Activated CD4-positive, alpha-beta T cell treated with anti-CD3 and anti-CD28 coated beads for 48 hours (primary cell): ENCODE results near the gene CYP4F3.
A peak's percentile ranks its signal among the peaks of the same experiment; 100 is the strongest.
"Not testable (repeated sequence)": the region's sequence is repeated elsewhere in the genome, so short reads cannot be mapped to it uniquely, and the experiment has no call there.

ENCODE experiments used
- DNase-seq: peaks from one replicate; pipeline ENCODE4 v3.0.0-alpha.2; 2020

The CYP4F3 gene

DNA sequence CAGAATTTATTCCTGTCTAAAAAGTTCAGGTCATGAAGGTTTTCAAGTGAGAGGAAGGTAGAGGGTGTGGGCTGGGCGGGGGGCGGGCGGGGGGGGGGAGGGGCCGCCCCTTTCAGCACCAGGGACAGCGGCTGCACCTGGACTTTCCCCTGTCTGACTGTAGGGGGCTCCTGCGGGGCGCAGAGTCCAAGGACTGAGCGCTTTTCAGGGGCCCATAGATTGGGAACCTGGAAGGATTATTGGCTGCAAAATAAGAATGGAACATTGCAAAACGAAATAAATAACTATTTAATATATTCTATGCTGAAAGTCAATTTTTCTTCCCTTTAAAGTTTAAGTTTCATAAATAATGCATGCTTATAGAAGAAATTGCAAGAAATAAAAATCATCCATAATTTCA is 8.9 kb upstream of the CYP4F3 start:
- peak; percentile 9 for DNase-seq

DNA sequence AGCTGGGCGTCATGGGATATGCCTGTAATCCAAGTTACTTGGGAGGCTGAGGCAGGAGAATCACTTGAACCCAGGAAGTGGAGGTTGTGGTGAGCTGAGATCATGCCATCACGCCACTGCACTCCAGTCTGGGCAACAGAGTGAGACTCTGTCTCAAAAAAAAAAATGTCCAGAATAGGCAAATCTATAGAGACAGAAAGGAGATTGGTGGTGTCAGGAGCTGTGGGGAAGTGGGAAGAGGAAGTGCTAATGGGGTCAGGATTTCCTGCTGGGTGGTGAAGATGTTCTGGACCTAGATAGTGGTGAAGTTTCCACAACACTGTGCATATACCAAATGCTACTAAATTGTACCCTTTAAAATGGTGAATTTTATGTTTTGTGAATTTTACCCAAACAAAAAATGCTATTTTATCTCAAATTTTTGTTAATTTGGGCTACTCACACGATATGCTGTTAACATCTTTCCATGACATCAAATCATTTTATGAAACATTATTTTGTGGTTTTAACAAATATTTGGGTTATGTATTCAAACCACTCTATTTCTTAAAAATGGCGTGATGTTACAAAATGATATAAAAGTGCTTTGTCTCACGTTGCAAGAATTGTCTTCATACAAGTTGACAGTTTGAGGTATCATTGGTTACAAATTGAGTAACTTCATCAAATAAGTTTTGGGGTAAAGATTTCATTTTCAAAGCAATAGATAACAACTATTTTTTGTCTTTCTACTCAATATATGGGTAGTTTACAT is 7.4 kb upstream of the CYP4F3 start:
- no peak for DNase-seq

GRCh38 chr19:15634105-15634504 is 6.6 kb upstream of the CYP4F3 start:
- DNase-seq: no peak

GRCh38 chr19:15635016-15635805 is 5.5 kb upstream of the CYP4F3 start:
- no peak for DNase-seq

GRCh38 chr19:15636026-15636425 is 4.7 kb upstream of the CYP4F3 start:
- no peak for DNase-seq

- no peak for DNase-seq
Measured at GRCh38 chr19:15639596-15639995, 1.1 kb upstream of the CYP4F3 start.

DNA sequence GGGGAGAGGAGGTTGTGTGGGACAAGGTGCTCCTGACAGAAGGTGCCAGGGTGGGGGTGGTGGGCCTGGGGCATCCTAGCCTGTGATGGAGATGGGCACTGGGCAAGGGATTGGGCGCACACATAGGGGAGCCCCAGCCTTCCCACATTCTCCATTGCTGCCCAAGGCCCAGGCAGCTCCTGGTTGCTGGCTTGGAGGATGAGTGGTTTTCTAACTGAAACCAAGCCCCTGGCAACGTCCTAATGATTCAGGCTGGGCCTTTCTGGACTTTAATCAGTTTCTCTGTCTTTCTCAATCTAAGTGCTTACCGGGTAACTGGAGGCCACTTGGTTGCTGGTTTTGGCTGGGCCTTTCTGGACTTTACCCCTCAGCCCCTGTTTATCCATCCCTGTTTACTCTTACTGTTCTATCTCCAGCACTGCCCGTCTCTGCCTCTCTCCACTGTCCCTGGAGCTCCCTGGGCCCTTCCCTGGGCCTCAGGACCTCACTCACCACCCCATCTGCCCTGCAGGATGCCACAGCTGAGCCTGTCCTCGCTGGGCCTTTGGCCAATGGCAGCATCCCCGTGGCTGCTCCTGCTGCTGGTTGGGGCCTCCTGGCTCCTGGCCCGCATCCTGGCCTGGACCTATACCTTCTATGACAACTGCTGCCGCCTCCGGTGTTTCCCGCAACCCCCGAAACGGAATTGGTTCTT is 354 bp downstream of the CYP4F3 start:
- no peak for DNase-seq

- no peak for DNase-seq
Measured at GRCh38 chr19:15641901-15642491, 1.3 kb downstream of the CYP4F3 start.

DNA sequence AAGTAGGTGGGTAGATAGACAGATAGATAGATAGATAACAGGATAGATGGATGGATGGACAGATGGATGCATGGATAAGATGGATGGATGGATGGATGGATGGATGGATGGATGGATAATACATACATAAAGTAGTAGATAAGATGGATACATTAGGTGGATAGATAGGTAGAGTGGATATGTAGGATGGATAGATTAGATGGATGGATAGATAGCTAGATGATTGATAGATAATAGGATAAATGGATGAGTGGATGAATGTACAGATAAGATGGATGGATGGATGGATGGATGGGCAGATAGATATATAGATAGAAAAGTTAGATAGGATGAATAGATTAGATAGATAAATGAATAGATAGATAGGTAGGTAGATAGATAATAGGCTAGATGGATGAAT is 2.1 kb downstream of the CYP4F3 start:
- no peak for DNase-seq

DNA sequence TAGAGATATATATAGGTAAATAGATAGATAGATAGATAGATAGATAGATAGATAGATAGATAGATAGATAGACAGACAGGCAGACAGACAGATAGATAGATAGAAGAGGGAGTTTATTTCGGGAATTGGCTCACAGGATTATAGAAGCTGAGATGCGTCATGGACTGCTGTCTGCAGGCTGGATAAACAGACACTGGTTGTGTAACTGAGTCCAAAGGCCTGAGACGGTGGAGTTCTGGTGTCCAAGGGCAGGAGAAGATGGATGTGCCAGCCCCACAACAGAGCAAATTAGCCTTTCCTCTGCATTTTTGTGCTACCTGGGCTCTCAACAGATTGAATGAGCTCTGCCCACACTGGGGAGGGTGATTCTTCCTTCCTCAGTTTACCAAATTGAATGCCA is 2.7 kb downstream of the CYP4F3 start:
- DNase-seq: no peak

DNA sequence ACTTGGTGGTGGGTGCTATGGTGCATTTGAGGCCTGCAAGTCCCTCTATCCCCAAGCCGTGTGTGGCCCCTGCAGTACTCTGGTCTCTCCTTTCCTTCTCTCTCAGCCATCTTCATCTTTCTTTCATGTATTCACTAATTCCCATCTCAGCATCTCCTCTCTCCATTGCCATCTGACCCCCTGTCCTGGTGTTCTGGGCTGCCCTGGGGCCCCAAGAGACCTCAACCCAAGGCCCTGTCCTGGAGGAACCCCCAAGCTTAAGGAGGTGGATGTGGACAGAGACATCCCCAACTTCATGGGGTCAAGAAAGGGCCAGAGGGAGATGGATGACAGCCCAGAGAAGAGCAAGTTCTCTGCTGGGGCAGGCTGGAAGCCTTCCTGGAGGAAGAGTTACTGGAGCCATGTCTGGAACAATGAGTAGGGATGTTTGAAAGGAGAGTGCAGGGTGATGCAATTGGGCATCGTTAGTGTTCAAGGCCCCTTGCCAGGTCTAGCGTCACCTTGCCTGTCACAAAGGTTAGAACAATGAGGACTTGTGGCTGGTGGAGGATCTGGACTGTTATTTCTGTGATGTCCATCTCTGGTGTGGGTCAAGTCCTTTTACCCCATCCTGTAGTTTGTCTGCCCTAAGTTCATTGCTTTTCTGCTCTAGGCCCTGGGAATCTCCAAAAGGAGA is 3.5 kb downstream of the CYP4F3 start:
- no peak for DNase-seq

DNA sequence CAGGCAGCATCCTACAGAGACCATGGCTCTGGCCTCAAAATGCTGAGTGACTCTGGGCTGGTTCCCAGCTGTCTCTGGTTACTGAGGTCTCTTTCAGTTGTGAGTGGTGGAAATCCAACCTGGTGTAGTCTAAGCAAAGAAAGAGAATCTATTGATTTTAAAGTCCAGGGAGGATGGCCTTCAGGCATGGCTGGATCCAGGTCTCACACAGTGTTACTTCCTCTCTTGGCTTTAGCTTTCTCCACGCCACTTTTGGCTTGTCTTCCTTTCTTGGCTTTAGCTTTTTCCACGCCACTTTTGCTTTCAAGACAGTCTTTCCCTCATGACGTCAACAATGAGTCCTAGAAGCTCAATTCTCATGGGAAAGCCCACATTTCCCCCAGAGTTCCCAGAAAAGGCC is 4.1 kb downstream of the CYP4F3 start:
- no peak for DNase-seq

- DNase-seq: no peak
Measured at GRCh38 chr19:15649526-15649925, 8.8 kb downstream of the CYP4F3 start.

GRCh38 chr19:15650123-15650522 is 9.4 kb downstream of the CYP4F3 start:
- not testable (repeated sequence) for DNase-seq

GRCh38 chr19:15651791-15652190 is 11.1 kb downstream of the CYP4F3 start:
- no peak for DNase-seq

DNA sequence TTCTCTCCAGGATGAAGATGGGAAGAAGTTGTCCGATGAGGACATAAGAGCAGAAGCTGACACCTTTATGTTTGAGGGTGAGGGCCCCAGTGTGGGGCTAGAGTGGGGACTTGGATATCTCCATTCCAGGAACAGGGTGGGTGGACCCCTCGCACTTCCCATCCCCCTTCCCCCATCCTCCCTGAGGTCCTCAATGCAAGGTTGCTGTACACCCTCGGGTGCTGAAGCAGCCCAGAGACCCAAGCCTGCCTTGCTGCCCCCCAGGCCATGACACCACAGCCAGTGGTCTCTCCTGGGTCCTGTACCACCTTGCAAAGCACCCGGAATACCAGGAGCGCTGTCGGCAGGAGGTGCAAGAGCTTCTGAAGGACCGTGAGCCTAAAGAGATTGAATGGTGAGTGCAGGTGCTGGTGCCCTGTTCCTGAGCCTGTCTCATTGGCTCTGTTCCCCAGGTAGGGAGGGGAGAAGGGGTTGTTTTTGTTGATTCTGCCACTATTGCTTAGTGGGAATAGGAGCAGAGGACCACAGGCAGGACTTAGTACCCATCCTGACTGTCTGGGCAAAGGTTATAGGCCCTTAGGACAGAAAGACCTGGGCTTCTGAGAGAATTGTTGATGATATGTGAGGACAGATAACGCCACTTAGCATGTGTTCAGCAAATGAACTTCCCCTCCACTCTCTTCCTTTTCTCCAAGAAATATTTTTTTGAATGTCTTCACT is 12.0 kb downstream of the CYP4F3 start:
- DNase-seq: no peak

GRCh38 chr19:15656467-15656866 is 15.8 kb downstream of the CYP4F3 start:
- no peak for DNase-seq

DNA sequence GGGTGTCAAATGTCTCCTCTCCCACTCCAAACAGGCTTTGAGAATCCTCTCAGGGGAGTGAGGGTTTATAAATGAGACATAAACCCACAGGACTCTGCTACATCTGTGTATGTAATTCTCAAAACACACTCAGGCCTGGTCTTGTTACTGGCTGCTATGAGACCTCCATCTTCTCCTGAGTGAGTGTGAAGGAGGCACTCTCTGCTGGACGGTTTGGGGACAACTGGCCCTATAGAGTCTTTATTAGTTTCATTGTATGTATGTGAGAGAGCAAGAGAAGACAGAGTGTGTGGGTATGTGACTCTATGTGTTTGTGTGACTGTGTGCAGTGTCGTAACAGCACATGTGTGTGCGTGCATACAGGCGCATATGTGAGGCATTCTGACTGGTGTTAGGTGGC is 22.6 kb downstream of the CYP4F3 start:
- DNase-seq: no peak

- DNase-seq: no peak
Measured at GRCh38 chr19:15666186-15666585, 25.5 kb downstream of the CYP4F3 start.

GRCh38 chr19:15666883-15667282 is 26.2 kb downstream of the CYP4F3 start:
- DNase-seq: no peak

DNA sequence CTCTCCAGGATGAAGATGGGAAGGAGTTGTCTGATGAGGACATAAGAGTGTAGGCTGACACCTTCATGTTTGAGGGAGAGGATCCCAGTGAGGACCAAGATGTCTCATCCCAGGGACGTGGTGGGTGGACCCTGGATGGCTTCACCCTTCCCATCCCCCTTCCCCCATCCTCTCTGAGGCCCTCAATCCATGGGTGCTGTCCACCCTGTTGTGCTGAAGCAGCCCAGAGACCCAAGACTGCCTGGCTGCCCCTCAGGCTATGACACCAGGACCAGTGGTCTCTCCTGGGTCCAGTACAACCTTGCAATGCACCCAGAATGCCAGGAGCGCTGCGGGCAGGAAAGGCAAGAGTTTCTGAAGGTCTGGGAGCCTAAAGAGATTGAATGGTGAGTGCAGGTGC is 28.7 kb downstream of the CYP4F3 start:
- DNase-seq: no peak

DNA sequence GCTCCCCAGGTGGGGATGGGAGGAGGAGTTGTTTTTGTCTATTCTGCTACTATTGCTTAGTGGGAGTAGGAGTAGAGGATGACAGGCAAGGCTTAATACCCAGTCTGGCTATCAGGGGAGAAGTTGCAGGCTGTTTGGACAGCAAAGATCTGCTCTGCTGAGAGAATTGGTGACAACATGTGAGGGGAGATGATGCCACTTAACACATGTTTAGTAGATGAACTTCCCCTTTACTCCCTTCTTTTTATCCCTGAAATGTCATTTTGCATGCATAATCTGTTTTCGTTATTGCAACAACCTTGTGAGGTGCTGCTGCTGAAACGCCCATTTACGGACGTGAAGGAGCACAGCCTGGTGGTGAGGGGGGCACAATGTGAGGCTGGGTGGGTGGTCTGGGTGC is 29.2 kb downstream of the CYP4F3 start:
- DNase-seq: no peak
